Testis (tissue), 3 donors: ENCODE data around the gene PSMC3IP. TPM values are rescaled to one million over a fixed set of nuclear protein-coding genes. Genes with fewer than 3 reads are reported as not detected.
"Not testable (repeated sequence)": the region's sequence is repeated elsewhere in the genome, so short reads cannot be mapped to it uniquely, and the experiment has no call there.

Experiments
- DNase-seq: peaks from one replicate; pipeline ENCODE4 v3.0.0-alpha.2; 2019
- H3K27ac ChIP-seq, 2 donors: fragments of 200-600 bp; sonication (generic); one replicate each; pipeline ENCODE4 v1.5.1; 2019
- H3K27me3 ChIP-seq: fragments of 200-600 bp; sonication (generic); one replicate; pipeline ENCODE4 v1.5.1; 2019
- H3K36me3 ChIP-seq: fragments of 200-600 bp; sonication (generic); one replicate; pipeline ENCODE4 v1.5.1; 2017; ENCODE audit warnings: low read depth; ENCODE audit errors: missing control alignments
- H3K4me1 ChIP-seq: fragments of 200-600 bp; sonication (generic); one replicate; pipeline ENCODE4 v1.5.1; 2019
- H3K4me3 ChIP-seq, 2 donors: fragments of 200-600 bp; sonication (generic); one replicate each; pipeline ENCODE4 v1.5.1; 2017 to 2019
- H3K9me3 ChIP-seq: fragments of 200-600 bp; sonication (generic); one replicate; pipeline ENCODE4 v1.5.1; 2017
- CTCF ChIP-seq, 3 experiments: fragments of 450-650 bp in 2 of 3; fragments of 200-600 bp in 1 of 3; sonication (generic) in 1 of 3; IDR thresholded peaks; one replicate each; pipeline ENCODE4 v1.5.1; 2016 to 2019; ENCODE audit warnings: antibody characterized with exemption in 3 of 3, mild to moderate bottlenecking in 2 of 3, moderate library complexity in 1 of 3
- POLR2A ChIP-seq: fragments of 450-650 bp; IDR thresholded peaks from one replicate; pipeline ENCODE4 v1.6.1; 2017; ENCODE audit warnings: antibody characterized with exemption, mild to moderate bottlenecking, moderate library complexity
- WGBS, 2 donors: methylation state at CpG; one replicate each; pipeline ENCODE4 v1.1.5; 2018; 5-methylcytosine and 5-hydroxymethylcytosine counted together
- intact Hi-C: fragments of 100-400 bp; cut with DNase I; formaldehyde crosslinking; loops from one replicate; pipeline ENCODE4 v1.15.1; 2023; ENCODE audit warnings: low total_unique reads
- polyA plus RNA-seq: library from polyadenylated mRNA; stranded (reverse); fragments of 350-450 nt; fragmentation: Illumina TruSeq; extraction: RNeasy Lipid Tissue Mini Kit (QIAGEN cat#74804); gene quantifications from one replicate; pipeline ENCODE4 v1.2.3, GENCODE V29; 2014; ENCODE audit warnings: low read depth, low replicate concordance; ENCODE audit not compliant: insufficient read depth
- total RNA-seq, 2 donors: library from RNA; depleted of rRNA; stranded (reverse); fragments of >200 nt; gene quantifications; one replicate each; pipeline ENCODE4 v1.2.3, GENCODE V29; 2016

Gene PSMC3IP
- total and polyA plus RNA-seq, 3 donors from 2014 or later = 17.2 to 45.3 (median 27.2) TPM

GRCh38 chr17:42559075-42559474 is 18.5 kb downstream of the PSMC3IP start:
- no peak for TF ChIP-seq CTCF (IDR thresholded peaks at IDR 0.05)
- TF ChIP-seq POLR2A = no peak
- Histone ChIP-seq H3K4me3 (no peak overlapping the region), H3K27ac (no peak overlapping the region), H3K9me3 (no peaks in the 10 kb centered on the region), H3K36me3 (no peaks in the 10 kb centered on the region), H3K27me3 (no peaks in the 10 kb centered on the region), H3K4me1 (peaks cover 21% of the 10 kb centered on the region)
- no peak for DNase-seq
- intact Hi-C loops = no loop called here
- WGBS, 2 donors = 84 to 87% methylated on average over 6 of the region's 6 CpGs

GRCh38 chr17:42555961-42556617 is 21.4 kb downstream of the PSMC3IP start:
- 49% methylated on average over 5 of the region's 5 CpGs for WGBS, 2 donors
- H3K27me3 ChIP-seq, H3K27ac ChIP-seq, H3K4me3 ChIP-seq, intact Hi-C loops, H3K9me3 ChIP-seq, H3K36me3 ChIP-seq, DNase-seq: not testable (repeated sequence)
- peaks cover 18% of the 10 kb centered on the region for H3K4me1 ChIP-seq

GRCh38 chr17:42555122-42555622 is 22.4 kb downstream of the PSMC3IP start:
- H3K27me3 ChIP-seq = no peaks in the 10 kb centered on the region
- intact Hi-C loops = no loop called here
- H3K4me1 ChIP-seq = peaks cover 18% of the 10 kb centered on the region
- no peaks in the 10 kb centered on the region for H3K36me3 ChIP-seq
- TF ChIP-seq CTCF (IDR thresholded peaks at IDR 0.05) (no peak), POLR2A (no peak)
- DNase-seq = no peak
- peak overlapping the region; percentile 81 to 83 for H3K4me3 ChIP-seq
- peak overlapping the region; percentile 79 to 86 for H3K27ac ChIP-seq
- WGBS, 2 donors = 20 to 25% methylated on average over 4 of the region's 4 CpGs
- H3K9me3 ChIP-seq = no peaks in the 10 kb centered on the region

GRCh38 chr17:42554250-42555121 is 23.0 kb downstream of the PSMC3IP start:
- TF ChIP-seq CTCF (IDR thresholded peaks at IDR 0.05) = no peak
- no peak for TF ChIP-seq POLR2A
- peak; percentile 92 for DNase-seq
- Histone ChIP-seq H3K4me1 (peaks cover 18% of the 10 kb centered on the region), H3K4me3 (peak overlapping the region; percentile 81 to 83), H3K36me3 (no peaks in the 10 kb centered on the region), H3K27me3 (no peaks in the 10 kb centered on the region), H3K27ac (peak overlapping the region; percentile 79 to 86), H3K9me3 (no peaks in the 10 kb centered on the region)
- WGBS, 2 donors = 0% methylated on average over 10 to 81 of the region's 82 CpGs
- intact Hi-C loops = no loop called here

GRCh38 chr17:42553866-42554249 is 23.7 kb downstream of the PSMC3IP start:
- Histone ChIP-seq H3K27ac (peak overlapping the region; percentile 79 to 86), H3K9me3 (no peaks in the 10 kb centered on the region), H3K4me1 (peaks cover 18% of the 10 kb centered on the region), H3K36me3 (no peaks in the 10 kb centered on the region), H3K27me3 (no peaks in the 10 kb centered on the region), H3K4me3 (peak overlapping the region; percentile 81 to 83)
- WGBS, 2 donors = 22 to 29% methylated on average over 10 to 15 of the region's 16 CpGs
- TF ChIP-seq CTCF (IDR thresholded peaks at IDR 0.05) (no peak), POLR2A (no peak)
- intact Hi-C loops = no loop called here
- peak; percentile 59 for DNase-seq
